GM12878 (cell line): Measurements from ENCODE around the gene RGS19. TPM values are rescaled to one million over a fixed set of nuclear protein-coding genes. Genes with fewer than 3 reads are reported as not detected.

Source experiments
- ATAC-seq: fragments of 200-7000 bp; cut with Tn5 transposase; 3 replicates; pipeline ENCODE4 v1.9.1; 2020; ENCODE audit warnings: mild to moderate bottlenecking, moderate library complexity
- BruUV-seq: library from RNA; stranded (reverse); fragments of 400-500 nt; replicated peaks from 2 replicates; lab custom pipeline; 2021; lab: Mats Ljungman, UMichigan
- CTCF ChIA-PET: fragments of 300-600 bp; sonication (Branson Sonifier 250); formaldehyde crosslinking; extraction: SDS; loops from one replicate; lab custom pipeline; 2021; ENCODE audit warnings: inconsistent platforms; lab: Yijun Ruan, JAX
- POLR2A ChIA-PET: fragments of 350-600 bp; formaldehyde crosslinking; extraction: SDS; loops from one replicate; lab custom pipeline; 2021; ENCODE audit warnings: inconsistent platforms; lab: Charles Lee
- RAD21 ChIA-PET: fragments of 300-600 bp; sonication (Branson Sonifier 250); formaldehyde crosslinking; loops from one replicate; lab custom pipeline; 2023; ENCODE audit warnings: antibody characterized with exemption; ENCODE audit not compliant: unreplicated experiment; lab: Charles Lee
- SMC1A ChIA-PET: fragments of 300-600 bp; sonication (Branson Sonifier 250); formaldehyde crosslinking; loops from one replicate; lab custom pipeline; 2023; ENCODE audit not compliant: unreplicated experiment, uncharacterized antibody; lab: Charles Lee
- DNase-seq: peaks from one replicate; pipeline ENCODE4 v3.0.0-alpha.2; 2011; ENCODE audit warnings: low read depth, low spot score
- FAIRE-seq: peaks from 3 replicates; lab custom pipeline; 2011; peaks lifted over from hg19 to GRCh38; lab: Jason Lieb, UNC
- H2AFZ ChIP-seq: 2 replicates; pipeline ENCODE4 v1.6.0; 2011; ENCODE audit warnings: low read depth, low read length, control low read depth; ENCODE audit not compliant: control insufficient read depth
- H3K27ac ChIP-seq: 2 replicates; pipeline ENCODE4 v1.5.1; 2011; ENCODE audit warnings: control low read depth; ENCODE audit not compliant: control insufficient read depth, insufficient read depth
- H3K27me3 ChIP-seq, 2 experiments: replicated peaks in 1 of 2; 2 replicates each; pipeline versions ENCODE4 v1.6.0 to v1.6.1; 2011; ENCODE audit warnings: low read length in 1 of 2; ENCODE audit not compliant: control insufficient read depth in 2 of 2, insufficient read depth in 2 of 2
- H3K36me3 ChIP-seq, 2 experiments: 2 replicates each; pipeline ENCODE4 v1.5.1; 2011; ENCODE audit warnings: low read length in 1 of 2; ENCODE audit not compliant: control insufficient read depth in 2 of 2, insufficient read depth in 2 of 2
- H3K4me1 ChIP-seq: 2 replicates; pipeline ENCODE4 v1.6.1; 2011; ENCODE audit warnings: mild to moderate bottlenecking, low read length, moderate library complexity, mixed read lengths; ENCODE audit not compliant: control insufficient read depth, insufficient read depth
- H3K4me2 ChIP-seq: 2 replicates; pipeline ENCODE4 v1.6.0; 2011; ENCODE audit warnings: control low read depth; ENCODE audit not compliant: control insufficient read depth, insufficient read depth
- H3K4me3 ChIP-seq: fragments of 200-600 bp; sonication (generic); 2 replicates; pipeline ENCODE4 v1.5.1; 2016
- H3K79me2 ChIP-seq: 2 replicates; pipeline ENCODE4 v1.6.0; 2011; ENCODE audit warnings: low read length; ENCODE audit not compliant: control insufficient read depth, insufficient read depth
- H3K9ac ChIP-seq: 2 replicates; pipeline ENCODE4 v1.8.0; 2011; ENCODE audit warnings: low read length, control low read depth, mixed read lengths; ENCODE audit not compliant: control insufficient read depth, insufficient read depth
- H3K9me3 ChIP-seq: replicated peaks from 3 replicates; pipeline ENCODE4 v1.5.1; 2011; ENCODE audit warnings: mild to moderate bottlenecking, low read length; ENCODE audit not compliant: control insufficient read depth, insufficient read depth
- H4K20me1 ChIP-seq: 2 replicates; pipeline ENCODE4 v1.6.0; 2011; ENCODE audit not compliant: control insufficient read depth, insufficient read depth
- ASH2L ChIP-seq: fragments of 300-600, 200-600 bp; sonication (generic); IDR thresholded peaks from 2 replicates; pipeline ENCODE4 v1.6.1; 2017; ENCODE audit warnings: low read depth, mild to moderate bottlenecking, borderline replicate concordance
- CEBPB ChIP-seq, 2 experiments: fragments of 150-350 bp in 1 of 2; IDR thresholded peaks; 2 replicates each; pipeline ENCODE4 v1.6.1; 2012 to 2014; ENCODE audit warnings: low read depth in 2 of 2, low read length in 2 of 2, borderline replicate concordance in 1 of 2, inconsistent platforms in 1 of 2
- FOXK2 ChIP-seq: fragments of 450-650 bp; IDR thresholded peaks from 2 replicates; pipeline ENCODE4 v1.6.1; 2017; ENCODE audit warnings: mild to moderate bottlenecking, moderate library complexity
- KDM1A ChIP-seq: fragments of 200-600 bp; sonication (generic); IDR thresholded peaks from 2 replicates; pipeline ENCODE4 v1.6.1; 2016; ENCODE audit warnings: borderline replicate concordance
- KLF5 ChIP-seq: fragments of 450-650 bp; IDR thresholded peaks from 2 replicates; pipeline ENCODE4 v1.6.1; 2014; ENCODE audit warnings: mild to moderate bottlenecking; ENCODE audit not compliant: partially characterized antibody
- NR2C2 ChIP-seq: IDR thresholded peaks from 2 replicates; pipeline ENCODE4 v1.6.1; 2011; ENCODE audit warnings: borderline replicate concordance, low read depth; ENCODE audit not compliant: control insufficient read depth, insufficient read length
- USF2 ChIP-seq: IDR thresholded peaks from 2 replicates; pipeline ENCODE4 v1.6.1; 2011; ENCODE audit warnings: low read depth, low read length, improper control_type of control experiment, borderline replicate concordance
- WGBS: methylation state at CpG from one replicate; pipeline ENCODE4 v1.1.6; 2016; ENCODE audit warnings: low lambda C conversion rate; ENCODE audit not compliant: insufficient replicate concordance, insufficient coverage; ENCODE audit errors: missing lambda C conversion rate; 5-methylcytosine and 5-hydroxymethylcytosine counted together
- in situ Hi-C: fragments of 300-500 bp; cut with MboI; formaldehyde crosslinking; loops from 9 replicates; pipeline ENCODE4 v1.14.3; 2018; ENCODE audit warnings: mixed read lengths
- intact Hi-C: fragments of 100-400 bp; cut with micrococcal nuclease; formaldehyde crosslinking; loops from one replicate; pipeline ENCODE4 v1.14.2; 2022; ENCODE audit not compliant: unreplicated experiment
- polyA plus RNA-seq, 11 experiments: library from polyadenylated mRNA; depleted of rRNA in 4 of 11; unstranded in 6 of 11; stranded (reverse) in 5 of 11; fragments of >200 nt; fragmentation: Nextera tagmentation in 4 of 11; fragmentation: Illumina TruSeq in 1 of 11; extraction: Ambion mirVana in 4 of 11; extraction: Trizol in 1 of 11; gene quantifications; 1 replicate in 1 of 11; 2 replicates in 10 of 11; pipeline versions ENCODE4 v1.2.1 to v1.2.3, GENCODE V29; 2011 to 2016; ENCODE audit warnings: inconsistent platforms in 2 of 11, missing spikeins in 2 of 11, low read depth in 1 of 11
- total RNA-seq, 4 experiments: library from RNA; depleted of rRNA in 3 of 4; stranded (reverse); fragments of >200 nt in 3 of 4; fragmentation: Illumina TruSeq in 1 of 4; extraction: Trizol in 1 of 4; gene quantifications; 2 replicates each; pipeline versions ENCODE4 v1.2.1 to v1.2.3, GENCODE V29; 2013 to 2021

RGS19 gene
- total and polyA plus RNA-seq, 10 of the 15 experiments (the other 5 are each of a cell fraction or from before 2014, with no cell fraction given), result 0.82 to 62.4 (median 39.8) TPM

- no peak for TF ChIP-seq FOXK2
- no peak for TF ChIP-seq KLF5
- no peak for TF ChIP-seq ASH2L
Observed at GRCh38 chr20:64105846-64106434, 26.6 kb upstream of the RGS19 start (continued).

- H3K4me2 ChIP-seq, result no peak overlapping the region
- no peaks in the 10 kb centered on the region for H4K20me1 ChIP-seq
- H3K27ac ChIP-seq, result no peak overlapping the region
- no peak for ATAC-seq
- no TSS peak for BruUV-seq
- no peaks in the 10 kb centered on the region for H3K79me2 ChIP-seq
- peaks cover 6% of the 10 kb centered on the region for H3K4me1 ChIP-seq
- FAIRE-seq, result no peak
- ChIA-PET RAD21 (no interaction called here), CTCF (no interaction called here), SMC1A (no interaction called here), POLR2A (no interaction called here)
- DNase-seq, result no peak
- intact Hi-C loops (no loop called here), in situ Hi-C loops (no loop called here)
- no peak overlapping the region for H3K4me3 ChIP-seq
- H3K27me3 ChIP-seq, result peaks cover 4 to 11% of the 10 kb centered on the region in 2 experiments; a peak in 3 of 4 replicates
- H3K9me3 ChIP-seq, result no peaks in the 10 kb centered on the region
- H3K36me3 ChIP-seq, result no peaks in the 10 kb centered on the region
- H3K9ac ChIP-seq, result no peak overlapping the region
- H2AFZ ChIP-seq, result no peak overlapping the region
- WGBS, result 52% methylated on average over 23 of the region's 25 CpGs
- TF ChIP-seq KDM1A (no peak), NR2C2 (no peak), USF2 (no peak), CEBPB (IDR thresholded peaks at IDR 0.05; ENCODE audit: borderline replicate concordance in 1 of 2, low read depth in 2 of 2, low read length in 2 of 2) (no peak)
Observed at GRCh38 chr20:64104667-64105451, 25.5 kb upstream of the RGS19 start.
